Suprapubic skin (tissue), 3 donors: ENCODE results near the gene AMN.

ENCODE experiments used
- CTCF ChIP-seq, 2 donors: fragments of 200-600 bp in 1 of 2; fragments of 450-650 bp in 1 of 2; sonication (generic) in 1 of 2; IDR thresholded peaks; one replicate each; pipeline ENCODE4 v1.5.1; 2016 to 2019; ENCODE audit warnings: antibody characterized with exemption in 2 of 2, mild to moderate bottlenecking in 1 of 2, moderate library complexity in 1 of 2
- EP300 ChIP-seq: sonication (generic); formaldehyde crosslinking; IDR thresholded peaks from one replicate; pipeline ENCODE4 v1.6.1; 2017; ENCODE audit warnings: antibody characterized with exemption

DNA sequence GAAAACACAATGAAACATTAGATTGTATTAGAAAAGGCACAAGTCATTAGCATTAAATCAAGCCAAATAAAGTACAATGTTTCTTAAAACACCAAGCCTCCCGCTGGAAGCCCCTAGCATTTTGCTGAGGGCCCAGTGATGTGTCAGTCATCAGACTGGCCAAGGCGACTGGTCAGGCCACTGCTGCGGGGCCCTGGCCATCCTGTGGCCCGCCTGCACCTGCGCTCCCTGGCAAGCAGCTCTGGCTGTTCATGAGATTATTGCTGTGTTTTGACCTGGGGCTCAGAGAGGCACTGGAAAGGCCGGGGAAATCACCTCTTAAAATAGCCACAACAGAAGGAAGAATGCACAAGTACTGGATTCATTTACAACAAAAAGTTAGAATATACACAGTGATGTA, 24.2 kb upstream of the AMN start:
- TF ChIP-seq CTCF (IDR thresholded peaks at IDR 0.05): no peak
- no peak for TF ChIP-seq EP300
